Liver (tissue), 3 donors: ENCODE results near the gene ITGA11.

Experiments
- CTCF ChIP-seq: fragments of 150-350 bp; IDR thresholded peaks from 2 replicates; pipeline ENCODE4 v1.5.1; 2017; ENCODE audit warnings: improper control_type of control experiment, low read depth, low read length; ENCODE audit not compliant: missing input control
- FOXA1 ChIP-seq: IDR thresholded peaks from 2 replicates; pipeline ENCODE4 v1.6.1; 2016; ENCODE audit warnings: antibody characterized with exemption
- MAX ChIP-seq: IDR thresholded peaks from 2 replicates; pipeline ENCODE4 v1.6.1; 2016; ENCODE audit warnings: antibody characterized with exemption
- NR2F2 ChIP-seq: IDR thresholded peaks from 2 replicates; pipeline ENCODE4 v1.6.1; 2016; ENCODE audit warnings: antibody characterized with exemption
- RAD21 ChIP-seq, 2 donors: IDR thresholded peaks; 2 replicates each; pipeline ENCODE4 v1.6.1; 2016; ENCODE audit warnings: antibody characterized with exemption in 2 of 2, mild to moderate bottlenecking in 2 of 2
- TAF1 ChIP-seq: conservative IDR thresholded peaks from 2 replicates; pipeline ENCODE4 v1.6.1; 2016; ENCODE audit warnings: antibody characterized with exemption, mild to moderate bottlenecking
- YY1 ChIP-seq: IDR thresholded peaks from 2 replicates; pipeline ENCODE4 v1.6.1; 2016; ENCODE audit warnings: antibody characterized with exemption, mild to moderate bottlenecking
- ZBTB33 ChIP-seq: IDR thresholded peaks from 2 replicates; pipeline ENCODE4 v1.6.1; 2016; ENCODE audit warnings: antibody characterized with exemption
- TF ChIP-seq, protein P1 (sequence below): IDR thresholded peaks from 2 replicates; pipeline ENCODE4 v1.6.1; 2016; ENCODE audit warnings: antibody characterized with exemption
- TF ChIP-seq, protein P2 (sequence below): IDR thresholded peaks from 2 replicates; pipeline ENCODE4 v1.6.1; 2016; ENCODE audit warnings: antibody characterized with exemption, mild to moderate bottlenecking
- donor health status: healthy.
- donor health status: healthy.

DNA sequence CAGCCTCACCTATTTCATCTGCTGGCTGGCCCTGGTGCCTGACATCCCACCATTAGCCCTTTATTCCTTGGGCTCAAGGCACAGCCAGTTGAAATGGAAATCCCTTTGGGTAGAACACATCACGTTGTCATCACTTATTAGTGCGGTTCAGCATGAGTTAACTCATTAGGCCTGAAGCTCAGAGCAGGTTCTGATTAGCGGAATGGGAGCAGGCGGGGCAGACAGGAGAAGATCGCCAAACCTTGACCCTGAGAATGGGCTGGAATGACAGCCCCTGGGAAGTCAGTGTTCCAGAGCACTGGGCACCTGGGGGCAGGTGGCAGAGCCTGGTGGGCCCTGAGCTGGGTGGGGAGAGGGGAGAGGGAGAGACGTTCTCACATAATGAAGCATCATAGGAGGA is 5.8 kb downstream of the ITGA11 start:
- no peak for TF ChIP-seq CTCF
- TF ChIP-seq, protein P1, sequence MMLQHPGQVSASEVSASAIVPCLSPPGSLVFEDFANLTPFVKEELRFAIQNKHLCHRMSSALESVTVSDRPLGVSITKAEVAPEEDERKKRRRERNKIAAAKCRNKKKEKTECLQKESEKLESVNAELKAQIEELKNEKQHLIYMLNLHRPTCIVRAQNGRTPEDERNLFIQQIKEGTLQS, result no peak
- TF ChIP-seq MAX, result no peak
- TF ChIP-seq, protein P2, sequence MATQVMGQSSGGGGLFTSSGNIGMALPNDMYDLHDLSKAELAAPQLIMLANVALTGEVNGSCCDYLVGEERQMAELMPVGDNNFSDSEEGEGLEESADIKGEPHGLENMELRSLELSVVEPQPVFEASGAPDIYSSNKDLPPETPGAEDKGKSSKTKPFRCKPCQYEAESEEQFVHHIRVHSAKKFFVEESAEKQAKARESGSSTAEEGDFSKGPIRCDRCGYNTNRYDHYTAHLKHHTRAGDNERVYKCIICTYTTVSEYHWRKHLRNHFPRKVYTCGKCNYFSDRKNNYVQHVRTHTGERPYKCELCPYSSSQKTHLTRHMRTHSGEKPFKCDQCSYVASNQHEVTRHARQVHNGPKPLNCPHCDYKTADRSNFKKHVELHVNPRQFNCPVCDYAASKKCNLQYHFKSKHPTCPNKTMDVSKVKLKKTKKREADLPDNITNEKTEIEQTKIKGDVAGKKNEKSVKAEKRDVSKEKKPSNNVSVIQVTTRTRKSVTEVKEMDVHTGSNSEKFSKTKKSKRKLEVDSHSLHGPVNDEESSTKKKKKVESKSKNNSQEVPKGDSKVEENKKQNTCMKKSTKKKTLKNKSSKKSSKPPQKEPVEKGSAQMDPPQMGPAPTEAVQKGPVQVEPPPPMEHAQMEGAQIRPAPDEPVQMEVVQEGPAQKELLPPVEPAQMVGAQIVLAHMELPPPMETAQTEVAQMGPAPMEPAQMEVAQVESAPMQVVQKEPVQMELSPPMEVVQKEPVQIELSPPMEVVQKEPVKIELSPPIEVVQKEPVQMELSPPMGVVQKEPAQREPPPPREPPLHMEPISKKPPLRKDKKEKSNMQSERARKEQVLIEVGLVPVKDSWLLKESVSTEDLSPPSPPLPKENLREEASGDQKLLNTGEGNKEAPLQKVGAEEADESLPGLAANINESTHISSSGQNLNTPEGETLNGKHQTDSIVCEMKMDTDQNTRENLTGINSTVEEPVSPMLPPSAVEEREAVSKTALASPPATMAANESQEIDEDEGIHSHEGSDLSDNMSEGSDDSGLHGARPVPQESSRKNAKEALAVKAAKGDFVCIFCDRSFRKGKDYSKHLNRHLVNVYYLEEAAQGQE, result no peak
- no peak for TF ChIP-seq YY1
- TF ChIP-seq RAD21 (IDR thresholded peaks at IDR 0.05), result no peak
- no peak for TF ChIP-seq NR2F2
- TF ChIP-seq TAF1, result no peak
- TF ChIP-seq FOXA1, result no peak
- TF ChIP-seq ZBTB33, result no peak
